Stimulated activated CD8-positive, alpha-beta memory T cell treated with anti-CD3 and anti-CD28 coated beads, Interleukin-12 subunit alpha, Interleukin-12 subunit beta, amount 100 ng/mL, for 24 hours (primary cell): ENCODE data around the gene BZW2.

Source experiments
- DNase-seq: peaks from one replicate; pipeline ENCODE4 v3.0.0-alpha.2; 2020; ENCODE audit errors: extremely low read depth

Gene BZW2

DNA sequence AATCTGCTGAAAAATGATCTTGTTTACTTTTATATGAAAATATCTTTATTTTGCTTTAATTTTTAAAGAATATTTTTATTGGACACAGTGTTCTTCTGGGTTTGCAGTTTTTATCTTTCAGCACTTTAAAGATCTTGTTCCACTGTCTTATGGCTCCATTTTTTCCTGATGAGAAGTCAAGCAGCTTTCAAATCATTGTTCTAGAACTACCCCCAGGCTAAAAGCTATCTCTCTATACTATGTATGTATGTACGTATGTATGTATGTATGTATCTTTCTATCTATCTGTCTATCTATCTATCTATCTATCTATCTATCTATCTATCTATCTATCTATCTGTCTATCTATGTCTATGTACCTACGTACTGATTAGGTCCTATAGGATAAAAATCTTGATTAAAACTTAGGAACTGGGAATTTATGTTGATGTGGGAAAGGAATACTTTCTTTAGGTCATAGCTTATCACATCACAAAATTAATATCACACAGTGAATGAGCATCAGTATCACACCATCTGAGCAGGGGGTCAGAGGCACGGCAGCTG lies 72.2 kb downstream of the BZW2 start:
- DNase-seq: no peak

DNA sequence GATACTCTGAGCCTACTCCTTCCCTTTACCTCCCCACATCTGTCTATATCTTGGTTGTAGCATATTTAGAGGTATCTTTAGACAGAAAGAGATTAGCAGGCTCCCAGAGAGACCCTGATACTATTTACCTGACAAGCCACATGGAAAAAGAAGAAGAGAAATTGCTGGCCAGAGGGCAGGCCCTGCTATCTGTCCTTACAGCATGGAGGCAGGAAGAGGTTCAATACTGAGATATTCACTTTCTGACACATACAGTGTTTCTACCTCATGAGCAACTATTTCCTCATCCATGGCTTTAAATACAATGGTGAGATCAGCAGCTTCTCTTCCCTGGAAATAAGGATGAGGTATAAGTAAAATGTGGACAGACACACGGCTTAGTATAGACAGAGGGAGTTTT lies 73.7 kb downstream of the BZW2 start:
- DNase-seq: no peak

DNA sequence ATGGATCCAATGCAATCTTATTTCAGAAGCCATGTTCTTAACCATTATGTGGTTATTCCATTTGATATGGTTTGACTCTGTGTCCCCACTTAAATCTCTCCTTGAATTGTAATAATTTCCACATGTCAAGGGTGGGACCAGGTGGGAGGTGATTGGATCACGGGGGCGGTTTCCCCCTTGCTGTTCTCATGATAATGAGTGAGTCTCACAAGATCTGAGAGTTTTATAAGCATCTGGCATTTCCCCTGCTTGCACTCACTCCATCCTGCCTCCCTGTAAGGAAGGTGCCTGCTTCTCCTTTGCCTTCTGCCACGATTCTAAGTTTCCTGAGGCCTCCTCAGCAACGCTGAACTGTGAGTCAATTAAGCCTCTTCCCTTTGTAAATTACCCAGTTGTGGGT lies 75.6 kb downstream of the BZW2 start:
- DNase-seq: no peak

DNA sequence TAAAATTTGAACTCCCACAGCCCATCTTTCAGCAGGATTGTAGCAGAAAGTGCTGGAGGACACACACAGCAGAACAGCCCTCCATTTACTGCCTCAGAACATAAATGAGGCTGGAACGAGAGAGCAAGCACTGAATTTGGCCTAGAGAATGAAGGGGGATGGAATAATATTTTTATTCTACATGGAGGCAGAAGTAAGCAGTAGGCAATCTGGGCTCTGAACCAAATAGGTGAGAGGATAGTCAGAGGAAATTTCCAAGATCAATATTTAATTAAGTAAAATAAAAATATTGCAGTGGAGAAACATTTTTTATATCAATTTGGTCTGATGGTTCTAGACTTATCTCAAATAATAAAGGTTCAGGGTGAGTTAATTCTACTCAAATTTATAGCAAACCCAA lies 78.4 kb downstream of the BZW2 start:
- no peak for DNase-seq

DNA sequence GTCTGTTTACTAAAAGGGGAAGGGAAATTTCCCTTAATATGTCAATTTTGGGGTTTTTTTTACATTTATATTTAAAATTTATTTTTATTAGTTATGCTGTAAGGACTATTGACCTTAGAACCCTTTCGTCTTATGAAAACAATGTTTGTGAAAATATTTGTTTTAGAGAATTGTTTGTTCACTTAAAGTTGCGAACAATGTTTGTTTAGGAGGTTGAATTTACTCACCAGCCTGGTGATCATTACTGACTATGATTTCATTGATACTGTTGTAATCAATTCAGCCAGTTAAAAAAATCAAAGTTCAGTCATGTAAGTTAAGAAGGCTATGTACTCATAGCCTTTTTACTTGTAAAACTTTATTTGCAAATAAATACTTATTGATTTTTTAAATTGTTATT lies 80.2 kb downstream of the BZW2 start:
- DNase-seq: no peak

DNA sequence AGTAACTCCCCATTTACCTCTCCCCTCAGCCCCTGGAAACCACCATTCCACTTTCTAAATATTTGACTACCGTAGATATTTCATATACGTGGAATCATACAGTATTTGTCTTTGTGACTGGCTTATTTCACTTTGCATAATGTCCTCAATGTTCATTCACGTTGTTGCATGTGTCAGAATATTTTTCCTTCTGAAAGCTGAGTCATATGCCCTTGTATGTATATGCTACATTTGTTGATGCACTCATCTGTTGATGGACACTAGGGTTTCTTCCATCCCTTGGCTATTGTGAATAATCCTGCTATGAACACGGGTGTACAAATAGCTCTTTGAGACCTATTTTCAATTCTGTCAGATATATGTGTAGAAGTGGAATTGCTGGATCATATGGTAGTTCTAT lies 81.8 kb downstream of the BZW2 start:
- no peak for DNase-seq

DNA sequence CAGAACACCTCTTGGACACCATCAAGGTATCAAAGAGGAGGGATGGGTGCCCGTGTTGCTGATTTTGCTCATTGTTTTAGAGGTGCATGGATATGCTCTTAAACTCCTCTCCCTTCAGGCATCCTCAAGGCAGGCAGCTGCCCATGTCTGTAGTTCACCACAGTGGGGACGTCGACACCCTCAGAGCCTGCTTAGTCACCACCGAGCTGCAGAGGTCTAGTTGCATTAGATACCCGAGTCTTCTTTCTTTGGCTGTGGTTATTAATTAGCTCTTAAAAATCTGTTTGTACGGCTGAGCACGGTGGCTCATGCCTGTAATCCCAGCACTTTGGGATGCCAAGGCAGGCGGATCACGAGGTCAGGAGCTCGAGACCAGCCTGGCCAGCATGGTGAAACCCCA lies 82.8 kb downstream of the BZW2 start:
- DNase-seq: no peak

DNA sequence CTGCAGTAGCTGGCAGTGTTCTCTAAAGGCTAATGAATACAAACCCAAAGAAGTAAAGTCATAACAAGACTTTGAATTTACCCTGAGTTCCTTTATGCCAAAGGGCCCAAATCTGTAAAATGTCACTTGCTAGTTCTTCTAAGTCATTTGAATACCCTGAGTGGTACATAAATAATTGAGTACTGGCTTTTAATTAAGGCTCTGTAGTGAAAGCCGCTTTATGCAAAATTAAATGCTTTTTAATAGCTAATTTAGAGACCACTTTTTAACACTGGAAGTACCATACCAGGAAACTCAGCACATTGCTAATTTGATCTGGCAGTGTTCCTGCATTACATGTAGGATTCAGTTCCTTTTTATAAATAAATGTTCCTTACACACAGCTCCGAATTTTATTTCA lies 83.6 kb downstream of the BZW2 start:
- DNase-seq: no peak

DNA sequence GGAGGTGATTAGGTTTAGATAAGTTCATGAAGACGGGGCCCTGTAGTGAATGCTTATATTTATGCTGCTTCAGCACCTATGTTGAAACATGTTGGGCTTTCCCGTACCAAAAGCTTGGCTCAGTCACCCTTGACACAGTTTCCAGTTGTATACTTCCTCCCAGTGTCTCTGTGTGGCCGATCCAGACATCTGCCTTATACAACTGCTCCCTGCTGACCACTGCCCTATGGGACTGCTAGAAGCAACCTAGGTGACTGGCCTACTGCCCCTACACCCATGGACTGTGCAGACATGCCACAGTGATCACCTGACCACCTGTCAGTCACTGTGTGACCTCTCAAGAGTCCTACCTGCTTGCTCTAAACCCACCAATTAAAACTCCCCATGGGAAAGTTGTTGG lies 85.0 kb downstream of the BZW2 start:
- no peak for DNase-seq

DNA sequence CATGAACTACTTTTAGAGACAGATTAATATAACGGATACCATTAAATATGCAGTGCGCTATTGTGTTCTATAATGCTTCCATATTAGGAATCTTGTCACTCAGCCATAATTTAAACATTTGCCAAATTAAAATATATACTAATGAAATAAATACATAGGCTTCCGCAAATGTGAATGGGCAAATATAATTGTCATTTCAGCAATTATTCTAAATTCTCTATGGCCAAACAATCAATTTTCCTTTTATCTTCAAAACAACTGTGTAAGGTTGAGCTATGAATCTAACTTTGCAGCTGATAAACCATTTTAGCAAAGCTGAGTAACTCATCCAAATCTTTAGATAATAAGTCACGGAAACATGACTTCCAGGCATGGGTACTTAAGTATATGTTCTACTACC lies 86.8 kb downstream of the BZW2 start:
- no peak for DNase-seq

DNA sequence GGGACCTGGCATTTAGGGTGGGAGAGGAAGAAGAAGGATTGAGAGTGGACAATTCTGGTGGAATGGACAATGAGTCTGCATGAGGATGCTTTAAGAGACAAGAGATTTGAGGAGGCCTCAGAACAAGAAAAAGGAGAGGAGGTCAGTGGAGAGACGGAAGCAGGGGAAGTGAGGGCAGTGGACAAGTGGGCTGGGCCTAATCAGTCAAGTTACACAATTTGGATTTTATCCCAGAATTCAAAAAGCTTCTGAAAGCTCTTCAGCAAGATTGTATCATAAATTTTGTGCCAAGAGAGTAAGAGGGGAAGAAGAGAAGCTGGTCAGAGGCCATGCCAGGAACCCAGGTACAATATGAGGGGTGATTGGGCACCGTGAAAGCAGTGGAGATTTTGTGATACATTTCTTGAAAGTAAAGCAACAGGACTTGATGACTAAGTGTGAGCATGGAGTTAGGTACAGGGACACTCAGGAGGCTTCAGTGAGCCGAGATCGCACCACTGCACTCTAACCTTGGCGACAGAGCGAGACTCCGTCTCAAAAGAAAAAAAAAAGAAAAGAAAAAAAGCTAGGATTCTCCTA lies 88.3 kb downstream of the BZW2 start:
- DNase-seq: no peak

DNA sequence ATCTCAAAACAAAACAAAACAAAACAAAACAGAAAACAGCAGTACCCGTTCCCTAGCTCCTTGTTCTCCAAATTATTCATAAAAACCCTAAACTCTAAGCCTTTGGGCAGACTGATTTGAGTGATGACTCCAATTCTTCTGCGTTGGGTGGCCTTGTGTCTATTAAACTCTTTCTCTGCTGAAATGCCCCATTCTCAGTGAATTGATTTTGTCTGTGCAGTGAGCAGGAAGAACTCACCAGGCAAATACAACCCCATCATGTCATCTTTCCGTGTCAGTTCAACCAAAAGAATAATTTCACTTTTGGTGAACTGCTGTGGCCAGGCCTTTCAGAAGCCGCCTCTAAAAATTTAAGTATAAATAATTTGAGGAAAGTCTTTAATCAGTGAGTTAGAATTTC lies 89.0 kb downstream of the BZW2 start:
- DNase-seq: no peak

DNA sequence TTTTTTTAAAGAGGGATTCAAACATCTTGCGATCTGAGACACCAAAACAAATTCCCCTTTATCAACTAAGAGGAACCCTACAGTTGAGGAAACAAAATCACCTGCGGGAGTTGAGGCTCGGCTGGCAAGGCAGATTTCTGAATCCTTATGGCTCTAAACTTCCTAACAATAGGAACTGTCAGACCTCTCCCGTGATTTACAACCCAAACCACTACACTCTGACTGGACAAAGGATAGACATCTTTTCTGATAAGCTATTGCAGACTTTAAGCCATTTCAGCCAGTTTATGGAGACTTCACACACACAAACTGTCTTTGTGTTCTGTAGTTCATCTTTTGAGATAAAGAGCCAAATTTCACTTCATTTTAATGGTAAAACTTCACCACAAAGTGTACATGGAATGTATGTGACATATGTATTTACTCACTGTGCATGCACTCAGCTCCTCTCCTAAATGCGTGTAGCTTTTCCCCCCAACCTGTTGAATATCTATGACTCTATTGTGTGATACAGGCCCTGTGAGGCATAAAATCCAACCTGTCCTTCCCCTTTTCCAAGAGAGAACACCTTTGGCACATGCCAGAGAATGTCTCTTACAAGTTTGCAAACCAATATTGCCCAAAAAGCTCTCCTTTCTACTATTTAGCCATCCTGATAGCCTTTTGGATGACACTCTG lies 92.2 kb downstream of the BZW2 start:
- DNase-seq: no peak

DNA sequence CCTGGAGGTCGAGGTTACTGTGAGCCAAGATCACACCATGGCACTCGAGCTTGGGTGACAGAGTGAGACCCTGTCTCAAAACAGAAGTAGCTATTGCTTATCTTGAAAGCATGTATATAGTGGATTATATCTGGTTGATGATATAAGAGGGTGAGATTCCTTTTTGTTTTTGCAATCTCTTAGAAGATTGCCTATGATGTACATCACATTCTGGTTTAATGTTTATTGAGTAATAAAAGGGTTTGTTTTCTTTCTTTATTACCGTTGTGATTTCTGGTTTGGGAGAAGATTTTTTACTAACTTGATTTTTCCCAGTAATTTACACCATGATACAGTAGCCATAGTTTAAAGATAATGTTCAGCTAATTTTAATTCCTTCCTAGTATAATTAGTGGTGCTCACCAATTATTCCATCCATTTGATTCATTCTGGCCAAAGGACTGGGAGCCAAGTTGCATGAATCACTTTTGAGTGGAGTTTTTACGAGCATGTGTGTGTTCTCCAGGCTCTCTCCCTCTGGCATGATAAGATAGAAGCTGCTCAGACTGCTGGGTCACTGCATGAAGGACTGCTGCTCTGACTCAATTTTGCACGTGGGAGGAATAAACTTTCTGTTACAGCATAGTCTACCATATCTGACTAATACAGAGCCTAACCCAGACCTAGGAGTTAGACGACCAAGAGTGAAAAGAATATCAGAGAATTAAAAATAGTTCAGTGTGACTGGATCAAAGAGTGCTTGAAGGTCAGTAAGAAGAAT lies 94.1 kb downstream of the BZW2 start:
- no peak for DNase-seq

DNA sequence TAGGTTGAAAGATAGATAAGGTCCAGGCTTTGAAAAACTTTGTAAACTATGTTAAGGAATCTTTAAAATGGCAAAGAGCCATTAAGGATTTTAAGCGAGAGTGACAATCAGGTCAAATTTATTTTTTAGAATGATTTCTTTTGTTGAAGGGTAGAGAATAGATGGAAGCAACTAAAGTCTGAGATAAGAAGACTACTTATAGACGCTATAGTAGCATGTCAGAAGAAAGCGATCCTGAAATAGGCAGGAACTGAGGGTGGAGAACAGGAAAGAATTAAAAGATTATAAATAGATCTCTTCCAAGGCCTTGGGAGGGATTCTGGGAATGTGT lies 94.6 kb downstream of the BZW2 start:
- no peak for DNase-seq

DNA sequence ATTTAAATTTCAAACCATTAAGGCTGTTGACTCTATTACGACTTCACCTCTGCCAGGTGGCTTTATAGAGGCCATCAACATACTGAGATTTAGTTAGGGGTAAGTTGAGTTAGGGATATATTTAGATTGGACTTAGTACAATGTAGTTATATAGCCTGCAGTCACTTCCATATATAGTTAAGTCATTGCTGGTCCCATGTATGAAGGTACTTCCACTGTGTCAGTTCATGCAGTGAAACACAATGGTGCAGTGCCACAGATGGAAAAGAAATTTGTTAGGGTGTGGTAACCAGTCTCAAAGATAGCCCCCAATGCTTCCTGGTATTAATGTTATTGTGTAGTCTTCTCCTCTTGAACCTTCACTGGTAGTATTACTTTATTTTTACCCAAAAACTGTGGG lies 95.0 kb downstream of the BZW2 start:
- no peak for DNase-seq

DNA sequence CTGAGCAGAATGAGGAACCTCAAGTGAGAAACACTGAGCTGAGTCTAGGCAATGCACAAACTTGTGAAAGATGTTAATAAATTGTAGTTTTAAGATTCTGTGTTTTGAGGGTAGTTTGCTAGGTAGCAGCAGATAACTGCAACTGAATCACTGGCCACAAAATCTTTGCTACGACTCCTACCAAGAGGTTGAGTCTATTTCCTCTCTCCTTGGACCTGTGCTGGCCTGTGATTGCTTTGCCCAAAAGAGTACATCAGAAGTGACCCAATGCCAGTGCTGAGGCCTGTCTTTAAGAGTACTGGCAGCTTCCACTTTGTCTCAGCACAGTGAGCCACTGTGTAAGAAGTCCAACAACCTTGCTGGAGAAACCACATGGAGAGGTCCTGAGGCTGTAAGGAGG lies 95.7 kb downstream of the BZW2 start:
- DNase-seq: no peak

DNA sequence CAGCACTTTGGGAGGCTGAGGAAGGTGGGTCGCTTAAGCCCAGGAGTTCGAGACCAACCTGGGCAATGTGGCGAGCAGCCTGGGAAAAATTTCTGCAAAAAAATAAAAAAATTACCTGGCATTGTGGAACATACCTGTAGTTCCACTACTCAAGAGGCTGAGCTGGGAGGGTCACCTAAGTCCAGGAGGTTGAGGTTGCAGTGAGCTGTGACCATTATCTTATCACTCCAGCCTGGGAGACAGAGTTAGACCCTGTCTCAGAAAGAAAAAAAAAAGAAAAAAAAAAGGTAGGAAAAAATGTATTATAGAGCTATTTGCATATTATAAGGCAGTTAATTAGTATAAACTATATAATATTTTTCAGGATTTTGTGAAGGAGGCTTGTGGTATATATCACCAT lies 96.6 kb downstream of the BZW2 start:
- DNase-seq: no peak

DNA sequence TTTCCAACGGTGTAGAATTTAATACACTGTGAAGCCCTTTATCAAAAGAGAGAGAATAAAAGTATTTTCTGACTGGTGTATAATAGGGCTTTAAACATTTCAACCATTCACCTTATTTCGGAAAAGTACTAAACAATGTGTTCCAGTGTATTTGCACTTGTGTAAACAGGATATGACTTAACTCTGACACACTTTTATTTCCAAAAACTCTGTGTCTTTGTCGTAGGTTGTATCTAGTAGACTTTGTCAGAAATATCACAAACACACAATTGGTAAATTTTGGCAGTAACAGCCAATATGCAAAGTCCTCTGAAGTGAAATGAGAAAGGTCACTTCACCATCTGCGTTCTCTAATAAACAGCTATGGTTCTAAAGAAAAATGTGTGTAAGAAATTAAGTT lies 97.3 kb downstream of the BZW2 start:
- no peak for DNase-seq

DNA sequence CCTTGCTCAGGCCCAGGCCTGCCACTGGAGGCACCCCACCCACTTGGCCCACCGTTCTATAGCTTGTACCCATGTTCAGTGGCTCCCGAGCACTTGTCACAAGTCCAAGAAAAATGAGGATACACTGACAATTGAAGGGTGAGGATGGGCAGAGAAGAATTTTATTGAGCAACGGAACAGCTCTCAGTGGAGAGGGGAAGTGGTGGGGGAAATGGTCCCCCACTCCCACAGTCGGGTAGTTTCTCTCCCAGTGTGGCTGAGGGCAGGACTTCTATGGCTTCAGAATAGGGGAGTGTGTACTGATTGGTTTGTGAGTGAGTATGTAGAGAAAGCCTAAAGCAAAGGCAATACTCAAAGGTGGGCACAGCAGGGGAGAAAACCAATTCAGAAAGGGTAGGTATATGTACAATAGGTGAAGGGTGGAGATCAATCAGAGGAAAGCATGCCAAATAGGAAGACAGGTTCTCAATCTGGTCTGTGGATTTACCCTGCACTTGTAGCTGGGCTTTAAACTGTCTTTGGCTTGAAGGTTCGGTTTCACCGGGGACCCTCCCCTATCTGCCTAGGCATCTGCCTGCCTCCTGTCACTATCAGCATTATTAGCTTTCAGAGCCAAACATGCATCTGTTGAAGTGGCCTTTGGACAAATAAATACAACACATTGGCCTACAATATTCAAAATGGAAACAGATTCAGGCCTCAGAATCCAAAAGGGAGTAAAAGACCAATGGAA lies 98.7 kb downstream of the BZW2 start:
- no peak for DNase-seq

DNA sequence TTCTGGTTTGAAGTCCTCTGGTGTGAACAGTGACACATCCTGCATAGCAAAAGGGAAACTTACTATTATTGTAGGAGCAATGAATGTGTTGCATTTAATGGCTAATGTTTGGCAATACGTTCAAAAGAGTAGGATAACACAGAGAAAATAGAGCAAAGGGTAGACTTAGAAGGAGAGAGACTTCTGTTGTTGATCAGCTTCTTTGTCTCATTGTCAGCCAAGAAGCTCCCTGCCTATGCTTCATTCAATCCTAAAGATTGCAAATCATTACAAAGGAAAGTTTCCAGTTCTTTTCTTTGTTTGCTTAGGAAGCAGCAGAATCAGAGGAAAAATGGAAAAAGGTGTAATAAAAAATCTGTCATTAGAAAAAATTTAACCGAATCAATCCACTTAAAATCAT lies 99.7 kb downstream of the BZW2 start:
- DNase-seq: no peak

DNA sequence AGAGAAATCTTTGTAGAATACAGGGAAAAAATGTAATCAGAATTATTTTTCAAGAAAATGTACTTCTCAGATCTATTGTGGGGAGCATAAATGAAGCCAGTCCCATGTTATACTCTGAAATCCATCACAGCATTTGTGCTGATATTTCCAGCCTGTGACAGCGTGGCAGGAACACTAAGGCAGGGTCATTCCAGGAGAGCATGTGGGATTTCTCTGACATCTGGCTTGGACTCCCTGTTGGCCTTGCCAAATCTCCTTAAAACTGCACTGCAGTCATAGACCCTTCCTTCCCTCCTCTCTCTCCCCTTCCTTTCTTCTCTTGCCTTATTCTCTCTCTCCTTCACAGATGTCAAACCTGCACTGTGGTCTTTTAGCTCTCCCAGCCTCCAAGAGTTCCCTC lies 101.1 kb downstream of the BZW2 start:
- DNase-seq: no peak
